Colonic mucosa (tissue), 4 donors: ENCODE measurements around the gene AHI1. TPM values are rescaled to one million over a fixed set of nuclear protein-coding genes. Genes with fewer than 3 reads are reported as not detected.

Experiments
- DNase-seq: peaks from one replicate; pipeline ENCODE4 v3.0.0-alpha.2; 2020
- H3K27ac ChIP-seq: fragments of 200-600 bp; one replicate; pipeline ENCODE4 v1.8.0; 2021
- H3K27me3 ChIP-seq: fragments of 200-600 bp; one replicate; pipeline ENCODE4 v1.8.0; 2021
- H3K36me3 ChIP-seq: fragments of 200-600 bp; one replicate; pipeline ENCODE4 v1.8.0; 2021
- H3K4me1 ChIP-seq: fragments of 200-600 bp; one replicate; pipeline ENCODE4 v1.8.0; 2021; ENCODE audit warnings: mild to moderate bottlenecking
- H3K4me3 ChIP-seq: fragments of 200-600 bp; one replicate; pipeline ENCODE4 v1.8.0; 2021
- H3K9ac ChIP-seq, 2 donors: one replicate each; pipeline ENCODE4 v1.7.0; 2013; ENCODE audit warnings: control low read depth in 2 of 2, low read depth in 2 of 2, low read length in 2 of 2
- H3K9me3 ChIP-seq: fragments of 200-600 bp; one replicate; pipeline ENCODE4 v1.8.0; 2021
- intact Hi-C: fragments of 100-400 bp; cut with DNase I; formaldehyde crosslinking; loops from one replicate; pipeline ENCODE4 v1.14.1; 2022
- total RNA-seq, 2 donors: library from RNA; stranded (reverse); fragmentation: NEBNext Ultra II Directional in 1 of 2; extraction: Animal tissue kit (Norgen Biotek cat#: 25700) in 1 of 2; gene quantifications; one replicate each; pipeline ENCODE4 v1.2.1, GENCODE V29; 2021
- TF ChIP-seq, protein P1 (sequence below): fragments of 200-600 bp; IDR thresholded peaks from one replicate; pipeline ENCODE4 v1.8.0; 2022; ENCODE audit warnings: antibody characterized with exemption, mild to moderate bottlenecking
- donor health status: healthy.
- donor health status: DM: no; HTN: no; CAD: no.
- donor health status: DM: no; HTN: no; CAD: no.

The AHI1 gene
- 10 to 100 TPM; 21.0 to 25.5 TPM for total RNA-seq

GRCh38 chr6:135497412-135498184 lies at the start of gene AHI1:
AHI1 (minus strand) TSS chr6:135497740; CDS start chr6:135492237, 5,503 bp downstream.
- no peaks in the 10 kb centered on the region for H3K27me3 ChIP-seq
- H3K9ac ChIP-seq = peak within 1 kb of the TSS; percentile 98 to 99
- no peaks in the 10 kb centered on the region for H3K9me3 ChIP-seq
- no peaks in the 10 kb centered on the region for H3K36me3 ChIP-seq
- TF ChIP-seq, protein P1, sequence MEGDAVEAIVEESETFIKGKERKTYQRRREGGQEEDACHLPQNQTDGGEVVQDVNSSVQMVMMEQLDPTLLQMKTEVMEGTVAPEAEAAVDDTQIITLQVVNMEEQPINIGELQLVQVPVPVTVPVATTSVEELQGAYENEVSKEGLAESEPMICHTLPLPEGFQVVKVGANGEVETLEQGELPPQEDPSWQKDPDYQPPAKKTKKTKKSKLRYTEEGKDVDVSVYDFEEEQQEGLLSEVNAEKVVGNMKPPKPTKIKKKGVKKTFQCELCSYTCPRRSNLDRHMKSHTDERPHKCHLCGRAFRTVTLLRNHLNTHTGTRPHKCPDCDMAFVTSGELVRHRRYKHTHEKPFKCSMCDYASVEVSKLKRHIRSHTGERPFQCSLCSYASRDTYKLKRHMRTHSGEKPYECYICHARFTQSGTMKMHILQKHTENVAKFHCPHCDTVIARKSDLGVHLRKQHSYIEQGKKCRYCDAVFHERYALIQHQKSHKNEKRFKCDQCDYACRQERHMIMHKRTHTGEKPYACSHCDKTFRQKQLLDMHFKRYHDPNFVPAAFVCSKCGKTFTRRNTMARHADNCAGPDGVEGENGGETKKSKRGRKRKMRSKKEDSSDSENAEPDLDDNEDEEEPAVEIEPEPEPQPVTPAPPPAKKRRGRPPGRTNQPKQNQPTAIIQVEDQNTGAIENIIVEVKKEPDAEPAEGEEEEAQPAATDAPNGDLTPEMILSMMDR = no peak
- peak within 1 kb of the TSS; percentile 93 for H3K27ac ChIP-seq
- peaks cover 4% of the 10 kb centered on the region for H3K4me1 ChIP-seq
- peak within 1 kb of the TSS; percentile 71 for H3K4me3 ChIP-seq
- DNase-seq = peak; percentile 94
- intact Hi-C loops = no loop called here

DNA sequence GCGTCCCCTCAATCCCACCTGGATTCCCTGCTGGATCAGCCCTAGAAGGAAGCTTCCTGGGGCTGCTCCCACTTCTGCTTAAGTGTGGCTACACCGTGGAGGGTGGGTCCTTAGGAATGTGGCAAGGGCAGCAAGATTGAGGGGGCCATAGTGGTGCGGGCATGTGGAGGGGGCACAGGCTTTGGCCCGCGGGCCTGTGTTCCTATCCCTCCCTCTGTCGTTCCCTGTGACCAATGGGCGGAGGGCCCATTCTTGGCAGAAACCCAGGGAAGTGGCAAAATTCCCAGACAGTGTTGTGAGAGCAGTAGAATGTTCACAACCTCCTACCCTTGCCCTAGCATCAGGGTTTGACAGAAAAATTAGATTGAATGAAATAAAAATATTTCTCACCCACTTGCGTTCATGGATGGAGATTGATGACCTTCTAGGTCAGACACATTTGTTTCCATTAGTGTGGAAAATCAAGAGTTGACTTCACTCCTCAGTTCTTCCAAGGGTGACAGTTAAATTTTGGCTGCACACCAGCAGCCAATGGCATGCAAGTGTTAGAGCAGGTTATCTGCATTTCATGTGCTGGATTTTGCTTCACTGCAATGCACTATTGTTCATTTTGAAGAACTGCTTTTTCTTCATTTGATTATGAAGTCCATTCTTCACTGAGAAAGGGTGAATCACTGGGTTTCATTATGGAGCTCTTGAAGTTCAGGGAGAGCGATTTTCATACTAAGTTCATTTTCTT lies 49.3 kb upstream of the AHI1 start:
- TF ChIP-seq, protein P1 = no peak
- no peak overlapping the region for H3K4me3 ChIP-seq
- H3K9me3 ChIP-seq = no peaks in the 10 kb centered on the region
- no peaks in the 10 kb centered on the region for H3K36me3 ChIP-seq
- H3K4me1 ChIP-seq = no peaks in the 10 kb centered on the region
- intact Hi-C loops = no loop called here
- H3K9ac ChIP-seq = no peak overlapping the region
- H3K27ac ChIP-seq = no peak overlapping the region
- no peak for DNase-seq
- H3K27me3 ChIP-seq = no peaks in the 10 kb centered on the region

DNA sequence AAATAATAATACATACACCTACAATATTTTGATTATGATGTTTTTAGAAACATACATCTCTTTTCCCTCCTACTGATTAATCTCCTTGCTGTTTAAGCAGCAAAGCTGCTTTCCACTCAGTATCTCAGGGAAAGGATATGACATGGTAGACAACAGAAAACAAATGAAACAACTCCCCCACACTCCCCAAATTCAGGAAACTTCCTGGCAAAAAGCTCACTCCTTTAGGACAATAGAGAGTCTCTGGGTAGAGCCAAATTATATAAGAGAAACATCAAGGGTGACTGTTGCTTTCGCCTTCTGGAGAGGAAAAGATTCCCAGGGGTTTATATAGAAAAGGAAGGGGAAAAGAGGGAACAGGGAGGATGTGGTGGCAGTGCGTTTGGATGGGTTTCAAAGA lies 48.7 kb upstream of the AHI1 start:
- no peaks in the 10 kb centered on the region for H3K36me3 ChIP-seq
- no peaks in the 10 kb centered on the region for H3K27me3 ChIP-seq
- intact Hi-C loops = no loop called here
- no peak for DNase-seq
- TF ChIP-seq, protein P1 = no peak
- H3K9ac ChIP-seq = no peak overlapping the region
- H3K9me3 ChIP-seq = no peaks in the 10 kb centered on the region
- H3K4me3 ChIP-seq = no peak overlapping the region
- no peak overlapping the region for H3K27ac ChIP-seq
- no peaks in the 10 kb centered on the region for H3K4me1 ChIP-seq

DNA sequence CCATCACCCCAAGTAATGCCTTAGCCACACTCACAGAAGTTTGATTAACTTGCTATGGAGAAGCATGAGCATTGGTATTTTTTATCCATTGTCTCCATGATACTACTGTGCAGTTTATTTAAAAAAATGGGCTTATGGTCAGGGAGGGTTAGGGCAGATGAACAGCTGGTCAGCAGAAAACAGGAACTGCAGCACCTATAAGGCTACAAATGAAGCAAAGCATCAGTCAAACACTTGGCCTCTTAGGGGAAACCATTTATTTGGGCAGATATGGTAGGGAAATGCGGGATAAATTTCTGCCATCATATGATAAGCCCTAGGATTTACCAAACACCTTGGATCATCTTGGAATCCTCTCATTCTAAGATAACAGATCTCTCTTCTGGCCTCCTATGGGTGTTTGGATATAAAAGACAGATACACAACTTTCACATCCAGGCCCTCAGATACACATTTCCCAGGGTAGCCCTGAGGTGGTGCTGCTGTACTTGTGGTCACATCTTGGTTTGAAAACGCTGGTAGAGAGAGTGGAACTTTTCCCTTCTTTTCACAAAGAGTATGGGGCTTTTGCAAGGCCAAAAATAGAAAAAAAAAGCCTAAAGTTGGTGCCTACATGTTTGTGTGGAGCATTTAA lies 42.8 kb upstream of the AHI1 start:
- Histone ChIP-seq H3K36me3 (no peaks in the 10 kb centered on the region), H3K4me1 (no peaks in the 10 kb centered on the region), H3K27me3 (no peaks in the 10 kb centered on the region), H3K4me3 (no peak overlapping the region), H3K27ac (no peak overlapping the region), H3K9me3 (no peaks in the 10 kb centered on the region), H3K9ac (no peak overlapping the region)
- no peak for DNase-seq
- intact Hi-C loops = no loop called here
- TF ChIP-seq, protein P1 = no peak

DNA sequence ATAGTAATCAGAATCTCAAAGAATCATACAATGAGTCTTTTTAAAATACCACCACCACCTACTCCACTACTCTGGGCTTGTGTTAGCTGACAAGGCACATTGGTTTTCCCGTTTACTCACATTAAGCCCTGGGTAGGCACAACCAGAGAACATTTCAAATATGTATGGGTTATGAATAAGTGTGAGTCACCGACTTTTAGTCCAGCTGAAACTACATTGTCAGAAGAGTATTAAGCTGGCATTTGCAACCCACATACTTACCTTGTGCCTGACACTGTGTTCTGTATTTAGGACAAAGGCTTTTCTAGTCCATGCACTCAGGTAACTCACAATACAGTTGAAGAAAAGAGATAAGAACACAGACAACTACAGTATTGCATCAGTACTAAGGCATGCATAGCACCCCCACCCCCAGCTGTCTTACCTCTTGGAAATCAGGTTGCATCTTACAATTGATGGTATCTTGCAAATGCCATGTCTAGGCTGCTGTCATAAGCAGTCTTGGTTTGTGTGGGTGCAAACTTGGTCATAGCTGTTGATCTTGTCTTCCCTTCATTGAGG lies 40.3 kb upstream of the AHI1 start:
- Histone ChIP-seq H3K4me1 (no peaks in the 10 kb centered on the region), H3K9ac (no peak overlapping the region), H3K36me3 (no peaks in the 10 kb centered on the region), H3K27me3 (no peaks in the 10 kb centered on the region), H3K9me3 (no peaks in the 10 kb centered on the region), H3K4me3 (no peak overlapping the region), H3K27ac (no peak overlapping the region)
- intact Hi-C loops = loop anchor here (5.0 to 10.0 kb wide), 3 partner anchors 367 to 777 kb away; no protein-coding TSS in a partner anchor
- no peak for DNase-seq
- TF ChIP-seq, protein P1 = no peak
